ENCODE results near the gene ZNF595.
"Not testable (repeated sequence)": the region's sequence is repeated elsewhere in the genome, so short reads cannot be mapped to it uniquely, and the experiment has no call there.

The ZNF595 gene

DNA sequence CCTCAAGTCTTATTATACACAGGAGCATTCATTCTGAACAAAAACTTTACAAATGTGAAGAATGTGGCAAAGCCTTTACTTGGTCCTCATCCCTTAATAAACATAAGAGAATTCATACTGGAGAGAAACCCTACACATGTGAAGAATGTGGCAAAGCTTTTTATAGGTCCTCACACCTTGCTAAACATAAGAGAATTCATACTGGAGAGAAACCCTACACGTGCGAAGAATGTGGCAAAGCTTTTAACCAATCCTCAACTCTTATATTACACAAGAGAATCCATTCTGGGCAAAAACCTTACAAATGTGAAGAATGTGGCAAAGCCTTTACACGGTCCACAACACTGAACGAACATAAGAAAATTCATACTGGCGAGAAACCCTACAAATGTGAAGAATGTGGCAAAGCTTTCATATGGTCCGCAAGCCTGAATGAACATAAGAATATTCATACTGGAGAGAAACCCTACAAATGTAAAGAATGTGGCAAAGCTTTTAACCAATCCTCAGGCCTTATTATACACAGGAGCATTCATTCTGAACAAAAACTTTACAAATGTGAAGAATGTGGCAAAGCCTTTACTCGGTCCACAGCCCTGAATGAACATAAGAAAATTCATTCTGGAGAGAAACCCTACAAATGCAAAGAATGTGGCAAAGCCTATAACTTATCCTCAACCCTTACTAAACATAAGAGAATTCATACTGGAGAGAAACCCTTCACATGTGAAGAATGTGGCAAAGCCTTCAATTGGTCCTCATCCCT is 33.6 kb downstream of the ZNF595 start:
- DNase-seq = not testable (repeated sequence)

DNA sequence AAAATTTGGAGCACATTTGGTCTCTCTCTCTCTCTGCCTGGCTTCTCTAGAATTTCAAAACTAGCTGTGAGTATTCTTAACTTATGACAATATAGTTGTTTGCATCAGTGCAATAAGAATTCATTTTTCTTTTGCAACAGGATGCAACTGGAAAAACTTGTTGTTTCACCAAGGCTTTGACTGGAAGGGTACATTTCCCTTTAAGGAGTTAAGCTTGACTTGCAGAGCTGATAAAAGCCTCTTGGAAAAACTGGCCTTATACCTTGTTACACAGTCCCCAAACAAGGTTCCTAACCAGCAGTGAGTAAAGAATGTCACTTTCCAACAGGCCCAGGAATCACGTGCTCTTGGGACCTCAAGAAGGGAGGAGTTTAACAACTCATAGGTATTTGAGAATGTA is 45.3 kb downstream of the ZNF595 start:
- DNase-seq = no peak

DNA sequence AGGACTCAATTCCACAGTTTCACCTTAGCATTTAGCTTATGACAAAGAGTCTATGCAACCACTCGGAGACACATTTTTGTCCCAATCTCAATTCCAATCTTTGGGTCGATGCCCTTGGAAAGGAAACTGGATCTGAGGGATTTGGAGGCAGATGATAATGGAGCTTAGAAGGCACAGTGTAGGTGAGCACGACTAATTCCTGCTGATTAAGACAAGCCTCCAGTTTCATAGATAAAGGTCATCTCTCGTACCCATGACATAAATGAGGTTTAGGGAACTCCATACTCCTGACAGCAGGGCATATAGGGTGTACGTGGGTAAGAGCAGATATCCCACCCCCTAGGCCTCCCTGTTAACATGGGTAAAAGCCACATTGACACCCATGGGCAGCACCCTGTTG is 46.7 kb downstream of the ZNF595 start:
- no peak for DNase-seq

DNA sequence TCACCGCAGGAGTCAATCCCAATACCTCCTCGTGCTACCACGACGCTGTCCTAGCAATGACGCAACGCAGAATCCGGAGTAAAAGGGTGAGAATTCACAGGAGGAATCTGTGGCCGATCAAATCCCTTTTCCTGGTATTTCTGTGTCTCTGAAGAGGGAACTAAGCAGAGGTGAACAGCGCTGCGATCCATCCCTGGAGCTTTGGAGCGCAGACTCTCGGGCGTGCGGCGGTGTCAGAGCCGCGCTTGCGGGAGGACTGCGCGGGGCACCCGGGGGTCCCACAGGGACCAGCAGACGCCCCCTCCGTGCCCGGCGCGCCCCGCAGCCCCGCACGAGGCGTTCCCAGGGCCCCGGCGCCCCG is 53.9 kb downstream of the ZNF595 start:
- DNase-seq = no peak

DNA sequence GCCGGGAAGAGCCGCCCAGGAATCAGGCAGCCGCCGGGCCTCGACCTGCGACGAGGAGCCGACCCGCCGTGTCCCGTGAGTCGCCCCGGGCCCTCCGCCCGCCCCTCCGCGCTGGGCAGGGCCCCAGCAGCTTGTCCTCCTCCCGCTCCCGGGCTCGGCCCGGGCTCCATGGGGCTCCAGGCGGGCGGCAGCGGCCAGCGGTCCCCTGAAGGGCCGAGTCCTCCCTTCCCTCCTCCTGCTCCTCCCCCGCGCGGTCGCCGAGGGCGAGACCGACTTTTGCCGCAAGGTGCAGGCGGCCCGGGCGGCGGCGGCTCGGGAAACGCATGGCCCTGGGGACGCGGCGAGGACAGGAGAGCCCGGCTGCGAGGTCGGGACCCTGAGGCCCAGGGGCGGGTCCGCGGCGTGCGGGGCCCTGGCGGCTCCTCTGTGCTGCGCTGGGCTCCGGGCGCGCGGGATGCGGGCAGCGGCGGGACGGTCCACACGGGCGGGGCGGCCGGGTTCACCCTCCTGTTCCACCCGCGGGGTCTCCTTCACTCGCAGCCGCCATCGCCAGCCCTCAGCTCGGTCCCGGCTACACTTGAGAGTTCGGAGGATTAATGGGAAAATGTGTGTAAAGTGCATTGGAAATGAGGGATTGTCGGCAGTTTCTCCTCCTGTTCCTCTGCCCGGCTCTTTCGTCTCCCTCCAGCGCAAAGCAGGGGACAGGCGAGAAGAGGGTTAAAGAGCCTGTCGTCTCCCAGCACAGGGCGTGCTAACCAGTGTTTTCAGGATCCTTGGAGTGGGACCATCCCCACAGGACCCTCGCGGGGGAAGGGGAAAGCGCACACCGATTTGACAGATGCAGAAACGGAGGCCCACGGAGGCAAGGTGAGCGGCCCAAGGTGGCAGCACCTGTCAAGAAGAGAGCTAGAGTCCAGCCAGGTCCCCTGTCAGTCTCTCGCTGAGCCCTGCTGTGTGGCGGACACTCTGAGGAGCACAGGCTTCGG is 54.6 kb downstream of the ZNF595 start:
- DNase-seq = no peak

DNA sequence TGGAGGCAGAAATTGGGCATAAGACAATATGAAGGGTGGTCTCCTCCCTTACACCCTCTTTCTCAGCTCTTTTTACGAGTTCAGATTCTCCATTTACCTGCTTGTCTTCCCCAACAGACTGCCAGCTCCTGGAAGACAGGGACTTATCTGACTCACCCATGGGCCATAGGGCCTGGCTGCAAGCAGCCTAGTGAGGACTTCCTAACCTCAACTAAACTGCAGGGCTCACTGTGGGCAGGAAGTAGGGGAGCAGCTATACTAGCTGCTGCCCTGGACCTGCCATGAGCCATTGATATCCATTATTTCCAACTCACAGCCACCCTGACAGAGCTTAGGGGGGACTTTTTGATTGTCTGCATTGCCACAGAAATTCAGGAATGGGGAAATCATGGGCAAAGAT is 59.6 kb downstream of the ZNF595 start:
- no peak for DNase-seq

DNA sequence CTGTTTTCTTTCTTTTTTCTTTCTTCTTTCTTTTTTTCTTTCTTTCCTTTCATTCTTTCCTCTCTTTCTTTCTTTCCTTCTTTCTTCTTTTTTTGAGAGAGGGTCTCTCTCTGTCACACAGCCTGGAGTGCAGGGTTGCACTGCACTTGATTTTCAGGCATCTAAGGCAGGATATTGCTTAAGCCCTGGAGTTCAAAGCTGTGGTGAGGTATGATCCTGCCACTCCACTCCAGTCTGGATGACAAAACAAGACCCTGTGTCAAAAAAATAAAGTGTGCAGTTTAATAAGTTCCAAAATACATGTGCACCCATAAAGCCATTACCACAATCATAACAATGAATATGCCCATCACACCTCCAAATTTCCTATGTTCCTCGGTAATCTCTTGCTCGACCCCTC is 60.6 kb downstream of the ZNF595 start:
- DNase-seq = no peak

DNA sequence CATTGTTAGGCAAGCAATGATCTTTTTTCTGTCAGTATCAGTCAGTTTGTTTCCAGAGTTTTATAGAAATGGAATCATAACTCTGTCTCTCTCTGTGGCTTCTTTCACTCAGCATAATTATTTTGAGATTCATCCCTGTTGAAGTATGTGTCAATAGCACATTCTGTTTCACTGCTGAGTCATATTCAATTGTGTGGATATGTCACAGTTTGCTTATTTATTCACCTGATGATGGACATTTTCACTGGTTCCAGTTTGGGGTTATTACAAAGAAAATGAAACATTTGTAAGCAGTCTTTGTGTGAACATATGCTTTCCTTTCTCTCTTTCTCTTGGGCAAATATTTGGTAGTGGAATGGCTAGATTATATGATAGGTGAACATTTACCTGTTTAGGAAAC is 61.0 kb downstream of the ZNF595 start:
- DNase-seq = no peak

DNA sequence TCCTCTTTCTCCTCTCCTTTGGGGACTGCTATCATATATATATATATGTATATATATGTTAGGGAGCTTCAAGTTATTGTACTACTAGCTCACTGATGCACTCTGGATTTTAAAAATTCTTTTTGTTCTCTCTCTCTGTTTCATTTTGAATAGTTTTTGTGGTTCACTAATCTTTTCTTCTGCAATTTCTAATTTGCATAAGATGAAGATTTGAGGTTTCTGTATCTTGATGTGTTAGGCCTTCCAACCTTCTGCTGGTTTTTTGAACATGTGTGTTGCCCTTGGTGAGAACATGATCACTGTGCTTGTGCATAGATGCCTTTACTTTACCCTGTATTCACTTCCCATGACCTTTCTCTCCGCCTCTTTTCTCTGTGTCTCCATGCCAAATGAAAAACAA is 63.4 kb downstream of the ZNF595 start:
- DNase-seq = no peak

DNA sequence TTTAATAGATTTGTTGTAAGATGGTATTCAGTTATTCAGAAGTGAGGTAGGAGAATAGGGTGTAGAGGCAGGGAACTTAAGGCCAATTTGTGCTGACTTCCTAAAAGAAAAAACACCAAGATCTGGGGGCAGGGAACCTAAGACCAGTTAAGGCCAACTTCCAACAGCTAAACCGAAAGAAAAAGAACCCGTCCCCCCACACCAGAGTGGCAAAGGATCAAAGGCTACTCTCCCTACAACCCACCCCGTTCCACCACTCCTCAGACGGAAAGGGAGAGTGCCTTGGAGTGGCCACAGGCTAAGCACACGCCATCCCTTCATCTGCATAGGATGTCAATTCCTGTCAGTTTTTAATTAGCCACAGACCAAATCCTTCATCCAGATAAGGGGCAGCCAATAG is 67.5 kb downstream of the ZNF595 start:
- no peak for DNase-seq

DNA sequence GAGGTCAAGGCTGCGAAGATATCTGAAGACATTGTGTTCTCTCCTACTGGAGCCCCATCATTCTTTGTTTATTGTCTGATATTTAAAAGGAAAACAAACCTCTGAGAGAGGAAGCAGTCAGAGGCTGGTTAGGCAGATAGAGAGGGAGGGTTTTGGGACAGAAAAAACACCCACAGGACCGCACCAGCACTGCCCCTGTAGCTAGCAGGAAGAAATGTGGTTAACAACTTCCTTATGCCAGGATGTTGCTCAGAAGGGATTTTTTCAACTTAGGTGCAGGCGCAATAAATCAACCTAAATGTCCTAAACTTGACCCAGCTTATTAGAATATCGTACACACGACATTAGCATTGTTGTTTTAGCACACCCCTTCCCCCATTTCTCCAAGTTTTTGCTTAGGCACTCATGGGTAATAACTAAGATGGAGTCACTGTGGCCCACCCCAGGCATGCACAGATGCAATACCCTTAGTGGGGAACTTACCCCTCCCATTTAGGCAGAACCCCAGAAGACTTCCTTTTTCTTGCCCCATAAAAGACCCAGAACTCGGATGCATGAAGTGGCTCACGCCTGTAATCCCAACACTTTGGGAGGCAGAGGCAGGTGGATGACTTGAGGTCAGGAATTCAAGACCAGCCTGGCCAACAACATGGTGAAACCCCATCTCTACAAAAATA is 68.4 kb downstream of the ZNF595 start:
- DNase-seq = peak; percentile 40

DNA sequence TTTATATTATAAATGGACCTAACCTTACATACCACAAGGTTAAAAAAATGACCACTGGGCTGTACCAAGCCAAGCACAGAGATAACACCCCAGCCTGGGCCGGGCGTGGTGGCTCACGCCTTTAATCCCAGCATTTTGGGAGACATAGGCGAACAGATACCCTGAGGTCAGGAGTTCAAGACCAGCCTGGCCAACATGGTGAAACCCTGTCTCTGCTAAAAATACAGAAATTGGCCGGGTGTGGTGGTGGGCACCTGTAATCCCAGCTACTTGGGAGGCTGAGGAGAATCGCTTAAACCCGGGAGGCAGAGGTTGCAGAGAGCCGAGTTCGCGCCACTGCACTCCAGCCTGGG is 70.8 kb downstream of the ZNF595 start:
- not testable (repeated sequence) for DNase-seq

DNA sequence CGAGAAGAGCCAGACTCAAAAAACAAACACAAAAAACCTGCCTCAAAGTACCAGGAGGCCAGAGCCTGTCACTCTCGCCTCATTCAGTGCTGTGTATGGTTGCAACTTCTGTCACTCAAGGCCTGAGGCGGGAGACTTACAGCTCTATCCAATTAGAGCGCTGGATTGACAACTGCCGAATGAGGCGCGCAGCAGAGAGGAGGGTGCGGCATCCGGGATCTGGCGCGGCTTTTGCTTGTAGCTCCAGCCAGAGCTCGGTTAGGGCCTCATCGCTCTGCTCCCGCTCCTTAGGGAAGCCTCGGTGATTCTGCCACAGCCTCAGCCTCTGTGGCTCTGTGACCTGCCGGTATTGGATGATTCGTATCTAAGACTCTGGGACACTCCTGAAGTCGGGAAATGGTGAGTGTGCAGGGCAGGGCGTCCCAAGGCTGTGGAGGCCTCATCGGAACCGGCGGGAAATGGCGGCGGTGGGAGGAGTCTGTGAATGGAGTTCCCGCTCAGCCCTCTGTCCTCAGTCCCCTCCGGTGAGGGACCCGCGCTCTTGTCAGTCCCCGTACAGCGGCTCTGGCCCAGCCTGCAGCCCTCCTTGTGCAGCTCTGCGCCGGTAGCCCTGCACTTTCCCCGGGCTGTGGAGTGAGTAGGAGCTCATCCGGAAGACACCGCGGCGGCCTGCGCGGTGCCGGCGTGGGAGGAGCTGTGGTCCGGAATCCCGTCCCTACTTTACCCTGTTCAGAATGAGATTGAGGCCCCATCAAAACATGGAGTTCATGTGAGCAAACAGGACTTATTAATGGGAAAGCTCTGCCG is 71.4 kb downstream of the ZNF595 start, which contains the start of gene ZNF718:
Gene ZNF718 (plus strand): TSS at position 227 of the 807 bp plus-strand sequence. CDS start 170 bp downstream, at position 397.
- DNase-seq = peak; percentile 96

DNA sequence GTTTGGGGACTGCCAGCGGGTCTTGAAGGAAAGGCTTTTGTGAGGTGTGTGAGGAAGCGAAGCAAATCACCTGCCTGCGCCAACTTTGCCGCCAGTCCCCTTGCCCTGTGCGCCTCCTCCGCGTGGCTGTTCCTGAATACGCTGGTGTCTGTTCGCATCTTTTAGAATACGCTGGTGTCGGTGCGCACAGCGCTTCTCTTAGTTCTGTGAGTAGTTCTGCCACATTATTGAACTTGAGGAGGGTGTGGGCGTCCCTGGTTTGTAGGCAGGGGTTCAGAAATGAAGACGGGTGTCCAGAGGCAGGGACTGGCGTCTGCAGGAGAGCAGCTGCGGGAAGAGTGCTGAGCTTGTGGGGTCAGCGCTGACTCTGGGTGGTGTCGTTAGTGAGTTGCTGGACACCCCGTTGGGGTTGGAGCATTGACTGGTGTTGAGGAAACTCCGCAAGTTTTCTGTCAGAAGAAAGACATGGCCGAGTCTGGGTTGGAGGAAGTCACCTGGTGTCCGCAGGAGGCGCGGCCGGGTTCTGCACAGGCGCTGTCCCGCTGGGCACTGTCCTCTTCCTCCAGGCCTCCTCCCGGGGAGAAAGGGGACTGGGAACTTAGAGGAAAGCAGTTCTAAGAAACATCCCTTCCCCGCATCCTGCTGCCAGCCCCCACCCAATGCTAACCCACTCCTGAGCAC is 72.1 kb downstream of the ZNF595 start:
- DNase-seq = peak; percentile 45

DNA sequence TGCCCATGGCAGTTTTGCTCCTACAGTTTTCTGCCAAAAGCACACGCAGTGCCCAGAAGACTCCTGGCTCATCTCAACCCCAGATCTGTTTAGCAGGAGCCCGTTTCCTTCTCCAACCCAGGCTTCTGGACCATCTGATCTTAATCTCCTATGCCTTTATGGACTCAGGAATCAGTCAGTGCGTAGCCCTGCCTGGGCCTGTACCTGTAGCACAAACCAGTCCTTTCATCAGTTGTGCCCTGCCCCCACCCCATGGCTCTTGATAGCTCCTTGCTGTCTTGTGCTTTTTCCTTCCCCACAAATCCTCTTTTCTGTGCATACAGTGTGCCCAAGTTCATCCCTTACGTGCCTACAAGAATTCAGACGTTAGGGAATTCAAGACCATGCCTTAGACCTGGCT is 72.7 kb downstream of the ZNF595 start:
- DNase-seq = no peak

DNA sequence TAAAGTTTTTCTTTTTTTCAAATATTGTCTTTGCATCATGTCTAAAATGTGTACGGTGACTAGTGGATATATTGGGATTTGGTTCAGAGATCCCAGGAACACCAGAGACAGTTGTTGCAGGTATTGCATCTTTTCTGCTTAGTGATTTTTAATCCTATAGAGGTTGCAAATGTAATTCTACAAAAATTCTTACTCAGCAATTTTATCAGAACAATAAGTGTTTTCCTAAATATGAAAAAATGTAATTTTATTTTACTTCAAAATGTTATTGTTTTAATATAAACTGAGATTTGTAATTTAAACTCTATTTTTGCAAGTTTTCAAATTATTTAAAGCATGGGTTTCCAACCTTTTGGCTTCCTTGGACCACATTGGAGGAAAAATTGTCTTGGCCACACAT is 79.4 kb downstream of the ZNF595 start:
- DNase-seq = no peak

Data from activated CD4-positive, alpha-beta T cell treated with anti-CD3 and anti-CD28 coated beads, Interleukin-2, Interleukin-6, amounts not matched to agents 100 ng/mL and 50 ng/mL, durations not matched to agents 16 hours and 8 hours (primary cell).